Right ventricle myocardium superior (tissue), 1 donor: Measurements from ENCODE around the gene ALDH1A2. TPM values are rescaled to one million over a fixed set of nuclear protein-coding genes. Genes with fewer than 3 reads are reported as not detected.

Source experiments
- ATAC-seq: fragments of 200-7000 bp; cut with Tn5 transposase; one replicate; pipeline ENCODE4 v1.9.1; 2020; ENCODE audit warnings: mild to moderate bottlenecking; ENCODE audit not compliant: poor library complexity
- DNase-seq: peaks from one replicate; pipeline ENCODE4 v3.0.0-alpha.2; 2020
- intact Hi-C: fragments of 100-400 bp; cut with DNase I; formaldehyde crosslinking; loops from one replicate; pipeline ENCODE4 v1.11.2; 2022
- total RNA-seq: library from RNA; stranded (reverse); fragmentation: NEBNext Ultra II Directional; extraction: Animal tissue kit (Norgen Biotek cat#: 25700); gene quantifications from one replicate; pipeline ENCODE4 v1.2.1, GENCODE V29; 2021
- donor health status: DM: no; HTN: yes; CAD: no; lungs with severe emphysema.

Gene ALDH1A2
- total RNA-seq, 1 donor from 2014 or later, result 9.7 TPM

DNA sequence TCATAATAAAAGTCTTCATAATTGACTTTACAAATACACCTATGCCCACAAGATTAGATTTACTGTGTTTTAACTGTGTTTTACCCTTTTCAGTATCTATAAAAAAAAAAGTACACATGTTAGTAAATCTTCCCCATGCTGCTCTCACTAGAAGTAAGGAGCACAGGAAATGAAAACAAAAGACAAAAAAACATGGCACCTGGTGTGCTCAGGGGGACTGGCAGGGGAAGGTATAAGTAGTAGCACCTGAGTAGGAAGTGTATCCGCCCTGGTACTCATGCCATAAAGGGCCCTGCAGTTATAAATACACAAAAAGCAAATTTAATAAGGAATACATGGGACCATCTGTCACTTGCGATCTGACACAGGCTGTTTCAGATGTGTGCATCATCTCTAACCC lies 8.9 kb upstream of the ALDH1A2 start:
- no peak for ATAC-seq
- intact Hi-C loops, result loop anchor here (10.0 kb wide), 1 partner anchor 520 kb away; no protein-coding TSS in a partner anchor
- no peak for DNase-seq

DNA sequence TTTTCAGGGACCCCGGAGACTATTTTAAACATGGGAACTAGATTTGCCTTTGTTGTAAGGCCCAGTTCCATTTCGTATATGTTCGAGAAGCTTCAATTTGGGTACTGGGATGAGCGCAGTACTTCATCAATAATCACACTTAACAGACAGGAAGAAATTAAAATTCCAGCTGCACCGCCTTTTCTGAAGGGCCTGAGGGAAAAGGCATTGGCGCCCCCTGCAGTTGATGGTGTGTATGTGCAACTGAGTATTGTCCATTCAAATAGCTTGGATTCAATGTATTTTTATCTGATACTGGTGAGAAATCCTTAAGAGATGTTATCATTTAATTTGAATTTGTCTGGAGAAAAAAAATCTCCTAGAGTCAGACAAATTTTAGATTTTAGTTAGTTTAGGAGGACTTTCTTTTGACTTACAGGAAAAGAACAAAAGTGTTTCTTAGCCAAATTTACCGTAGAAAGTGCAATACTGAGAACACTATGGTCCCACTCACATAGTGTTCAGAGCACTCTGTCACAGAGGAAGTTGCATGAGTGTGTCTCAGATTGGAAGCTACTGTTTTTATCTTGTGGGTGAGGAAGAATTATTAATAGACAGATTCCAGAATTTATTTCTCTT lies 5.4 kb upstream of the ALDH1A2 start:
- peak; percentile 71 for DNase-seq
- intact Hi-C loops, result loop anchor here (10.0 kb wide), 1 partner anchor 516 kb away; no protein-coding TSS in a partner anchor
- ATAC-seq, result no peak

DNA sequence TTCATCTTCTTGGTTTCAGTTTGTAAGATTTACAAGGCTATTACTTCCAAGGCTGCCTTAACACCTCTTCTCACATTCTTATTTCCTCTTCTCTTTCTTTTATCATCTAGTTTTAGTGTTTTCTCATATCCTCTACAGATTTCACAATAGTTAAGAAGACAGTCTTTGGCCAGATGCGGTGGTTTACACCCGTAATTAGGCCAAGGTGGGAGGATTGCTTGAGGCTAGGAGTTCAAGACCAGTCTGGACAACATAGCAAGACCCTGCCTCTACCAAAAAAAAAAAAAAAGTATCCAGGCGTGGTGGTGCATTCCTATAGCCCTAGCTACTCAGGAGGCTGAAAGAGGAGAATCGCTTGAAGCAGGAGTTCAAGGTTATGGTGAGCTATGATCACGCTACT lies 3.5 kb upstream of the ALDH1A2 start:
- ATAC-seq (no peak), DNase-seq (no peak)
- intact Hi-C loops, result loop anchor here (5.0 kb wide), 2 partner anchors 202 to 317 kb away; no protein-coding TSS in a partner anchor

DNA sequence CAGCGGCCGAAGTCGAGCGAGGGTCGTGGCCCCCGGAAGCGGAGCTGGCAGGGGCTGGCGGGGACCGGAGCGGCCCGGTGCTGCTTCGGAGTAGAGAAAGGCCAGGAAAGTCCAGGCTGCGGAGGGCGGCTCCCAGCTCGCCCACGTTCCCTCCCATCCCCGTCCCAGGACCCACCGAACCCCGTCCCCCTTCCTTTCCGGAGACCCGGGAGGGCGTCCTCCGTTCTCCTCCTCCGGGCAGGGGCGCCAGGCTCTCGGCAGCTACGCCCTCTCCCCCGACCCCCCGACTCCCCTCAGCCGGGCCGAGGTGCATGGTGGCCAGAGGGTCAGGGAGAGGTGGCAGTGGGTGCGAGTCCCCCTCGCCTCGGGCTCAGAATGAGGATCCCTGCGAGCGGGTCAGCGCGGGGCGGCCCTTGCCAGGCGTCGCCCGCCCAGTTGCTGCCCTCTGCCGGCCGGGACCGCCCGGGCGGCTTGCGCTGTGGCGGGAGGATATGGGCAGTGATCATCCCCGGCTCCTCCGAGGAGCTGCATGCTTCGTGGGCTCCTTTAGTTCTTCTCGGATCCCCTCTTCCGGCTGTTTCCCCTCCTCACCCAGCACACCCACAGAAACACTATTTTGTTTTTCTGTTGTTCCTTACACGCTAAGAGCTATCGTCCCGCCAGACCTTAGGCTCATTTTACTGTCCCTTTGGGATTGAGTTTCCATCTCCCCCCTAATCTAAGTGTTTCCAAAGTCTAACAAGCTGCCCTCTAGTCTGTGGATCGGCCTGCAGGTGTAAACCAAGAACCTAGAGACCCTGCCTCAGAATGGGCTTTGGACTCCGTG lies 744 bp upstream of the ALDH1A2 start:
- peak; percentile 97 for ATAC-seq
- intact Hi-C loops, result loop anchor here (5.0 kb wide), 2 partner anchors 199 to 314 kb away; no protein-coding TSS in a partner anchor

DNA sequence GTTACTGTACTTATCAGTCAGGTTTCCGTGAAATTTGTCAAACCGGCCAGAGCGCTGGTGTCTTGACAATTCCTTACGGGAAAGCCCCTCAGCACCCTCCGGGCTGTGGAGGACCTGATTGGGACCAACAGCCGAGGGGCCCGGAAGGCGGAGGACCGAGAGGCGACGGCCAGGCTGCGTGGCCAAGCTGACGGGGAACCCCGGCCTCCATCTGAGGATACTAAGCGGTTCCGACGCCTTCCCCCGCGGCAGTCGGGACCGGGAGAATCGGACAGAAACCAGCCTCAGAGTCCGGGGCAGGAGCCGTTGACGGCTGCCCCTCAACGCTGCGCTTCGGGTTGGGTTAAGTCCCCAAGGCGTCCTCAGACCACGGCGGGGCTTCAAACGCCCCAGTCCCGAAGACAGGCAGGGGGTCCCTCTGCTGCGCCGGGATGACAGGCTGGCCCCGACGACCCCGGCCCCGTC lies 499 bp downstream of the ALDH1A2 start:
- DNase-seq (peak; percentile 51), ATAC-seq (peak; percentile 17)
- intact Hi-C loops, result loop anchor here (5.0 kb wide), 2 partner anchors 198 to 313 kb away; no protein-coding TSS in a partner anchor

More for the DNA sequence above, 744 bp upstream of the ALDH1A2 start:
- DNase-seq, result peak; percentile 83

DNA sequence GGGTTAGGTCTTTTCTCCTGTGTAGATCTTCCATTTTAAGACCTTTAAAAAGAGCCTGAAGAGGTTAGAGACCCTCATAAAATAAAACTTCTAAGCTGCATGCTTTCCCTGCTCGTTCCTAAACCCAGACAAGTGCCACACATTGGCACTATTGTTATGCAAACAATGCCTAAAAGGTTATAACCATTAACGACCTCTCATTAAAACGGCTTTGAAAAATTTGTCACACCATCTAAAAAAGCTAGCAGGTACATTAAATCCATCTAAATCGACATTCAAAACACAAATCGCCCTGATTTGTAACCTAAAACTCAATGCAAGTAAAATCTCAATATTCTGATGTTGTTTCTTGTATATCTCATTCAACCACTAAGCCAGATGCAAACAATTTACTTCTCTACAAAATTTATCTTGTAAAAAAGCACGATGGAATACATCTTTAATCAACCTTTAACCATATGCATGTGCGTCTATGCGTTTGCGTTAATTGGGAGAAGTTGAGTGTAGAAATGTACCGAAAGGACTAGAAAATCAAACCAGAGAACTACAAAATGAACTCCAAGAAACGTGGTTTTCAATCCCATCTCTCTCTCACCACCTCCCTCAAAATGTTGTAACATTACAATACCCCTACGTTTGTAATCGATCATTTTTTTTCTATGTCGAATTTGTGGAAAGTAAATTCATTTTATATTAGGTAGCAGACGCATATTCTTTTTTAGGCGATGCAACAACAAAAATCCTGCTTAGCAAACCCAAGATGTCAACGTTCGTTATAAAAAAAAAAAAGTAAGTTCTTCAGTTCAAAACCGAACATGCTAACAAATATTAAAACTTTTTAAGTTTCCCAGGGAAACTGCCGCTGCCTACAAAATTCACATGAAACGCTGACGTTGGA lies 1.2 kb downstream of the ALDH1A2 start:
- intact Hi-C loops, result no loop called here
- DNase-seq (no peak), ATAC-seq (no peak)

DNA sequence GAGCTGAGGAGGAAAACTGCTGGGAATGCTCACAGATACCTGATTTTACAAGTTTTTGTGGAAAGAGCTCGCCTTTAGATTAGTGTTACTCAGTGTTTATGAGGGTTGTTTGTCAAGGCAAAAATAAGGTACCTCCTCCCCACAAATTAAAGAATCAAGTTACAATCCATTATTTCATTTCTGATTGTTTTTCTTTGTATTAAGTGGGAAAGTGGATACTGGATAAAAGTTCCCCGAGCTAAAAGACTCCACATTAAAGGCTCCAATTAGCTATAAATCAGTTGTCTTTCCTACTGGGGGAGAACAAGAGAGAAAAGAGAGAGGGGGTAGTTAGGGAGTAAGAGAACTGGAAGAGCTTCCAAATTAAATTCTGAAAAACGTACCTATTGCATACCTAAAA lies 1.9 kb downstream of the ALDH1A2 start:
- intact Hi-C loops, result no loop called here
- ATAC-seq, result no peak

DNA sequence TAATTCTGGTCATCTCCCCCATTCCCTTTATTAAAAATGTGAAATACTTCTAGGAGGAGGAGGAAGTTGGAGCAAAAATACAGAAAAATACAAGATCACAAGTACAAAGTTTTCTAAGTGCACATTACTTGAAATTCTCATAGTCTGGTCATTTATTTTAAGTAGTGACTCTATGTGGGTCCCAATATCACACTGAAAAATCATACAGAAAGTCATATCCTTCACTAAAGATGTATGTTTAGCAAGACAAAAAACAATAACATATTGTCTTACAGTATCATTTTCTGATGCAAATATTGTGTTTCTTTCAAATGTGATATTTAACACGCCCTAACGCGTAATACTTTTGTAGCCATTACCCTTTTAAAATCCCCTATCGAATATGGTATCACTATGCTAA lies 2.5 kb downstream of the ALDH1A2 start:
- DNase-seq (no peak), ATAC-seq (no peak)
- intact Hi-C loops, result no loop called here

More for the DNA sequence above, 1.9 kb downstream of the ALDH1A2 start:
- DNase-seq, result no peak

DNA sequence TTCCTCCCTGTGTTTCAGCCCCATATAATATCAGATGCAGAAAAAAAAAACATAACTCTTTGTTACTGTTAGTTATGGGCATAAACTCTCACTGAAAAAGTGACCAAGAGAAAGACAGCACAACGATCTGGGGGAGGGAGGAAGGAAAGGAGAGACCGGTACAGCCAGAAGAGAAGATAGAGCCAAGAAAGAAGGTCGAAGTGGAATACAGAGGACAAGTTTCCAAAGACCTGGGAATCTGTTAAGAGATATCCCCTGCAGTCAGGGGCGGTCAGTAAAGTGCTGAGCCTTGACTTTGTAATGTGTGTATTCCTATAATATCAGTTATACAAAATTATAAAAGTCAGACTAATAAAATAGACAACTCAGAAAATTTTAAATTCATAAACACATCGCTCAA lies 3.3 kb downstream of the ALDH1A2 start:
- intact Hi-C loops, result no loop called here
- no peak for ATAC-seq
- no peak for DNase-seq

DNA sequence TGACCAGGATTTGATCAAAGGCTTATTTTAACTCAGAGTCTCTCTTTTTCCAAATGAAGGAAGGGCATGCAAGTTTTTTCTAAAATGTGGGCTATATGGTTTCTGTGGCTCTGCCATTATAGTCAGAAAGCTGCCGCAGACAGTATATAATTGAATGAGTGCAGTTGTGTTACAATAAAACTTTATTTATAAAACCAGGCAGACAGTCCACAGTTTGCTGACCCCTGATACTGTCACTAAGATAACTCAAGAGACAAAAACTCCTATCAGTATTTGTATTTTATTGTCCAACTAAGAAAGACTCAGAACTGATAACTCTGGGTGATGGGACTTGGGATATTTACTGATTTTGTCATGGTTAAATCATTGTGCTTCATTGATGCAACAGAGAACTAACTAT lies 4.9 kb downstream of the ALDH1A2 start:
- intact Hi-C loops, result no loop called here
- no peak for DNase-seq
- no peak for ATAC-seq

DNA sequence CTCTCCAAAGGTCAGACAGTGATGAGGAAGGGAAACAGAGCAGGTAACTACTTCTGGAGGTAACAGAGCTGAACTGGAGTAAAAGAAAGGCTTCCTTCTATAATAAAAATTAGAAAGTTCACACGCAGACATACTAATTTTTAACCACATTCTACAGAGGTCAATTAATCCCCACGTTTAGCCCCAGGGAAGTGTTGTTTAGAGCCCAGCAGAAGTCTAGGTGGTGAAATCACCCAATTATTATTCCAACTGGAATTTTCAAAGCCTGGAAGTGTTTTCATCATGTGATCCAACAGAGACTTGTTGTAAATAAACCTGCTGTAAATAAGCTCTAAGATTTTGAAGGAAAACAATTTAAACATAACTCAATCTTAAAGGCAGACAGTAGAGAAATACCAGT lies 6.8 kb downstream of the ALDH1A2 start:
- intact Hi-C loops, result no loop called here
- no peak for ATAC-seq
- no peak for DNase-seq

DNA sequence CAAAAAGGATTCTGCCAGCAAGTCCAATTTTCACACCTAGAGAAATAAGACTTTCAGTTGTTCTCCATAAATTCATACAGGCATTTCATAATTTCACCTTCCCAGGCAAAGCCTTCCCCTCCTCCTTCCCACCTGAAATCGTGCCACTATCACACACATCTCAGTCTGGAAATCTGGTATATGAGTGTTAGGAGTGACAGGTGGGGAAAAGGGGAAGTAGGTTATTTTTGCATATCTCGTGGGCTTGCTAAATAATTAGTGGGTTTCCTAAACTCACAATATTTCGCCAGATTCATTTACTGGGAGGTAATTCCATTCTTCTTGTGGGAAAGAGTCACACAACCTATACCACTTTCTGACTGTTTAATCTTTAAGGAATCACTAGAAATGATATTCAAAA lies 7.4 kb downstream of the ALDH1A2 start:
- intact Hi-C loops, result no loop called here
- DNase-seq, result no peak
- no peak for ATAC-seq

DNA sequence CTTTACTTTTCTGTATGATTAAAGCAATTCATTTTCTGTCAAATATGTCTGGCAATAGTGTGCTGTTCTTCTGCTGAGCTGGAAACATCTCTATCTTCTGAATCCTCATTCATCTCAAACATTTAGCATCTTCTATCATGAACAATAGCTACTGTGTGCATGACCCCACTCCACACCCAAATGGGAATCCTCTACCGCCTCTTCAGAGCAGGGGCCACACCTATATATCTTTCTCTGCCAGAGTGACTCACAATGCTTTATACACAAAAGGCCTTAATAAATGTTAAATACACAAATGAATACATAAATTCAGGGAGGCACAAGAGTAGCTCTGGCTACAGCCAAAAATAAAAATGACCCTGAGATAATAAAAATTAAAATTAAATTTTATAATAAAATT lies 8.0 kb downstream of the ALDH1A2 start:
- intact Hi-C loops, result no loop called here
- DNase-seq (no peak), ATAC-seq (no peak)

DNA sequence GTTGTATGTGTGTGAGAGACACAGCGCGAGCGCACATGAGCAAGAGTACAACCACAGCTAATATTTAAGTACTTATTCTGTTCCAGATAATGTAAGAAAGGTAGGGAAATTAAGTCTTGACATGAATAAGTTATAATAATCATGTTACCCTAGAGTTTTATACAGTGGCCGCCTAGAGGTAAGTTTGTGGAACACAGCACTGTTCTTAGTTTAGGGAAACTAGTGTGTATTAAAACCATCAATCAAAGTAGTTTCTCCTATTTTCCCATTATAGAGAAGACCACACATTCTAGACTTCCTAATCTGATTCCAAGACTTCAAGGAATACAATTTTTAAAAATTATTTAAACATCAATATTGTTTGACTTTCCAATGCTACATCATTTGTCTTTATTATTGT lies 9.5 kb downstream of the ALDH1A2 start:
- ATAC-seq (no peak), DNase-seq (no peak)
- intact Hi-C loops, result no loop called here

DNA sequence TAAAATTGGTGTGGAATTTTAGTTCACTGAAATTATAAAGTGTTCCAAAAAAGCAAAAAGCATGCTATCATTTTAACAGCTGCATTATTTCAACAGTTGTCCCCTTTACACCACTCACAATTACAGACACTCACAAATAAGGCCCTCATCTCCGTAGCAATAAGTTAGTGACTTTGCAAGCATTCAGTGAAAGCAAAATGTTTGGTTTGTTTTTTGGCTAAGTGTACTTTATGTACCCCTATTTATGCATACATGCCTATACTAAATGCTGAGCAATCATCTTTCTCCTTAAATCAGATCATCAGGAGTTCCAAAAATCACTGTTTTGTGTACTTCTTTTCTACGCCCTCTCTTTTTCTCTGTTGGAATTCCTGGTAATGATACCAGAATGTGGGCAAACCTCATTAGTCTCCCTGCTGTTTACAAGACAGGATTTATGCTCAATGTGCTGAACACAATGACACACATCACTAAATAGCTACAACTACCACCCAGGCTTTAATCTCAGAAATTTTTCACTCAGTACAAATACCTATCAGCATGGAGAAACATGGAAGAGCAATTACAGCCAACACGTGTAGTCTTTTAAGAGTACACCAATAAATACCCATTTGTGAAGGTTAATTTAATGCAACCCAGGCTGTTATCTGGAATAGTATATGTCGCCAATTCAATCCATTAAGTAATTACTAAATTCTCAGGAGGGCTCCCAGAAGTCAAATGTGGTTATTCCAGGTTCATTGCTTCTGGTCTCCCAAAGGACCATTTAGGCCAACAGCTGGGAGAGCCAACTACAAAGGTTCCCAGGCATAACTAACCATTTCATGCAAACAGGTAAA lies 12.0 kb downstream of the ALDH1A2 start:
- ATAC-seq, result peak; percentile 52
- intact Hi-C loops, result no loop called here

DNA sequence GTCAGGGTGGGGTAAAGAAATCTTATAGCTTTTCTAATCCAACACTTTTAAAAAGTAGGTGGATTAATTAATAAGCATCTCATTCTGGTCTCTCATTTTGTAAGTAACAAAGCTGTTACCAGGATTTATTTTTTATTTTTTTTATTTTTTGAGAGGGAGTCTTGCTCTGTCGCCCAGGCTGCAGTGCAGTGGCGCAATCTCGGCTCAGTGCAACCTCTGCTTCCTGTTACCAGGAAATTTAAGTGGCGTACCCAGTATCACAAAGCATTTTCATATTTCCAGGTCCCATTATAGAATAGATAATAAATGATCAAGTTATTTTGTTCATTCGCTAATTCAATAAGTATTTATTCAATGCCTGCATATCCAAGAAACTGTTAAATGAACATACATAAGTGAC lies 13.2 kb downstream of the ALDH1A2 start:
- DNase-seq (peak; percentile 31), ATAC-seq (no peak)
- intact Hi-C loops, result no loop called here

More for the DNA sequence above, 12.0 kb downstream of the ALDH1A2 start:
- no peak for DNase-seq

DNA sequence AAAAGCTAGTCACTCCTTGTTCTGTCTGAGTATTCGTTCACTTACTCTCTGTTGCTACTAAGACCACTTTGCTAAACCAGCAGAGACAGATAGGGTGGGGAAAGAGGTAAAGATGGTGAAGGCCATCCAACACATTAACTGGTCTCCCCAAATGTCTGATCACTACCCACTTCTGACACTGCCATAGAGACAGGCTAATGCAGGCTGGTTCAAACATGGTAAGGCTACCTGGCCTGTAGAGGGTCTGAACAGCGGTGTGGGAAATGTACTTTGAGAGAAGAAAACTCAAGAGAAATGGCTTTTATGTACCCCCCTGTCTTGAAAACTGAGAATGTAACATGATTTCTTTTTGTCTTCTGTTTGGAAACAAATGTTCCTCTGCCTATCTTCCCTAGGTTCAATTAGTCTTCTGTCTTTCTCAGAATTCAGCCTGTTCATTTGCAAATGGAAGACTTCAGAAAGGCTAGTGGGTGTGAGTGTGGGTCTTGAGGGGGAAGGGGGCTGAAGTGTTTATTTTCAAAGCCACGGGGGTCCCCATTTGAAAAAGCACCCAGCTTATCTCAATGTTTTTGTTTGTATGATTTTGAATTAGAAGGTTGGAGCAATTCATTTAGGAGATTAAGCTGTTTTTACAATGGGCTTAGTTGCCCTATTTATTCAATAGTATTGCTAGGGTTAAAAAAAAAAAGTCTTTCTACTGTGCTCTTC lies 15.8 kb downstream of the ALDH1A2 start:
- ATAC-seq (no peak), DNase-seq (no peak)
- intact Hi-C loops, result no loop called here
